Lower lobe of right lung (tissue), 2 donors: Measurements from ENCODE around the gene PDE9A. TPM values are rescaled to one million over a fixed set of nuclear protein-coding genes. Genes with fewer than 3 reads are reported as not detected.

Experiments used
- ATAC-seq, 2 donors: fragments of 200-7000 bp; cut with Tn5 transposase; one replicate each; pipeline ENCODE4 v1.9.1; 2020 to 2022; ENCODE audit warnings: mild to moderate bottlenecking in 2 of 2, moderate library complexity in 2 of 2
- DNase-seq: peaks from one replicate; pipeline ENCODE4 v3.0.0-alpha.2; 2020
- H3K27ac ChIP-seq: fragments of 200-600 bp; one replicate; pipeline ENCODE4 v1.8.0; 2022
- H3K27me3 ChIP-seq: fragments of 200-600 bp; one replicate; pipeline ENCODE4 v1.8.0; 2022; ENCODE audit warnings: low read depth
- H3K36me3 ChIP-seq: fragments of 200-600 bp; one replicate; pipeline ENCODE4 v1.8.0; 2022; ENCODE audit warnings: mild to moderate bottlenecking
- H3K4me1 ChIP-seq: fragments of 200-600 bp; one replicate; pipeline ENCODE4 v1.8.0; 2022
- H3K4me3 ChIP-seq: fragments of 200-600 bp; one replicate; pipeline ENCODE4 v1.8.0; 2022; ENCODE audit warnings: mild to moderate bottlenecking
- H3K9me3 ChIP-seq: fragments of 200-600 bp; one replicate; pipeline ENCODE4 v1.8.0; 2022
- CTCF ChIP-seq: fragments of 200-600 bp; IDR thresholded peaks from one replicate; pipeline ENCODE4 v1.8.0; 2022; ENCODE audit warnings: antibody characterized with exemption, mild to moderate bottlenecking
- intact Hi-C: fragments of 100-400 bp; cut with DNase I; formaldehyde crosslinking; loops from one replicate; pipeline ENCODE4 v1.11.0; 2022
- total RNA-seq: library from RNA; stranded (reverse); fragmentation: NEBNext Ultra II Directional; extraction: Animal tissue kit (Norgen Biotek cat#: 25700); gene quantifications from one replicate; pipeline ENCODE4 v1.2.1, GENCODE V29; 2021
- donor health status: DM: no; HTN: yes; CAD: no; lungs with severe emphysema.

Gene PDE9A
- total RNA-seq, 1 donor from 2014 or later = 12.8 TPM

DNA sequence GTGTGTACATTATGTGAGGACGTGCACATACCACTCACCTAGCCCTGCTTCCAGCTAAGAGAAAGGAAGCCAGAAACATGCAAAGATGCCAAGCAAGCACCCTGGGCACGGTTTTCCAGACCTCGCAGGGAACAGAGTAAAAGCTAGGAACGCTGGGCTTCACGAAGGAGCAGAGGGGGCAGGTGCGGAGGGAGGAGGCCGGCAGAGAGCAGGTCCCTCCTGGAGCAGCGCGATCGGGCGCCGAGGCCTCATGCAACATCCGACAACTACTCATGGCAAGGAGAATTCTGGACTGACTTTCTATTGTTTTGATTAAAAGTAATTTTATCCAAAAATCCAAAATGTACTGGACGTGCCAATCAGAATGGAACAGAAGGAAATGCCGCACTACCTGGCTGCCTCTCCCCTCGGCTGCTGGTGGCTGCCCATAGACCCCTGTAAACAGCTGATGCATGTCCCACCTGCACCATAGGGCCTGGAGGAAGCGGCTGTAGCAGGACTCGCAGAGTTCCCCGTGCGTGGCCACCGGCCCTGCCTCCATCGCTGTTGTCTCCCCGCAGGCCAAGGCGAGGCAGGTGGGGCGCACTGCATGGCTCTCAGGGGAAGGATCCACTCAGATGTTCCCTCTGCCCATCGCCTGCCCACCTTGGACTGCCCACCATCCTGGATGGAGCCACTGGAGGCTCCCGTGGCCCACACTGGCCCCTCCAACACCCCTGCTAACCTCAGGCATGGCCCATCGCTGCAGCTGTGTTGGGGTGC, 132.4 kb downstream of the PDE9A start:
- Histone ChIP-seq H3K4me1 (peaks cover 27% of the 10 kb centered on the region), H3K27me3 (no peaks in the 10 kb centered on the region), H3K9me3 (peaks cover 2% of the 10 kb centered on the region), H3K4me3 (no peak overlapping the region), H3K27ac (no peak overlapping the region), H3K36me3 (no peaks in the 10 kb centered on the region)
- no peak for TF ChIP-seq CTCF
- ATAC-seq = no peak
- intact Hi-C loops = no loop called here
- no peak for DNase-seq

- TF ChIP-seq CTCF = no peak
- no peak overlapping the region for H3K4me3 ChIP-seq
- DNase-seq (no peak), ATAC-seq (no peak)
- H3K4me1 ChIP-seq = peaks cover 18% of the 10 kb centered on the region
- H3K9me3 ChIP-seq = peaks cover 2% of the 10 kb centered on the region
- H3K27ac ChIP-seq = no peak overlapping the region
- H3K27me3 ChIP-seq = no peaks in the 10 kb centered on the region
- intact Hi-C loops = no loop called here
- H3K36me3 ChIP-seq = no peaks in the 10 kb centered on the region
These were observed 133.5 kb downstream of the PDE9A start for GRCh38 chr21:42786884-42787283.

GRCh38 chr21:42787613-42788012, 134.2 kb downstream of the PDE9A start:
- TF ChIP-seq CTCF = no peak
- intact Hi-C loops = no loop called here
- no peaks in the 10 kb centered on the region for H3K27me3 ChIP-seq

GRCh38 chr21:42790520-42791065, 137.2 kb downstream of the PDE9A start:
- ATAC-seq (no peak), DNase-seq (no peak)
- intact Hi-C loops = no loop called here
- no peak for TF ChIP-seq CTCF
- Histone ChIP-seq H3K4me1 (no peaks in the 10 kb centered on the region), H3K36me3 (no peaks in the 10 kb centered on the region), H3K27ac (no peak overlapping the region), H3K9me3 (peaks cover 2% of the 10 kb centered on the region), H3K4me3 (no peak overlapping the region), H3K27me3 (peaks cover 4% of the 10 kb centered on the region)

More at GRCh38 chr21:42787613-42788012, 134.2 kb downstream of the PDE9A start:
- H3K4me1 ChIP-seq = peaks cover 18% of the 10 kb centered on the region
- H3K27ac ChIP-seq = no peak overlapping the region
- H3K9me3 ChIP-seq = peaks cover 2% of the 10 kb centered on the region
- no peak overlapping the region for H3K4me3 ChIP-seq
- DNase-seq (no peak), ATAC-seq (no peak)
- no peaks in the 10 kb centered on the region for H3K36me3 ChIP-seq

- TF ChIP-seq CTCF = no peak
- no peak overlapping the region for H3K27ac ChIP-seq
- peaks cover 4% of the 10 kb centered on the region for H3K27me3 ChIP-seq
- no peak overlapping the region for H3K4me3 ChIP-seq
- ATAC-seq (no peak), DNase-seq (no peak)
- intact Hi-C loops = no loop called here
- H3K4me1 ChIP-seq = no peaks in the 10 kb centered on the region
- H3K36me3 ChIP-seq = no peaks in the 10 kb centered on the region
- H3K9me3 ChIP-seq = no peaks in the 10 kb centered on the region
These were observed 140.4 kb downstream of the PDE9A start for GRCh38 chr21:42793774-42794173.
